AG10803 (cell line): ENCODE data around the gene DZIP3.
A peak's percentile ranks its signal among the peaks of the same experiment; 100 is the strongest.

Experiments
- DNase-seq: peaks from one replicate; pipeline ENCODE4 v3.0.0; 2010; ENCODE audit warnings: low read depth
- H3K4me3 ChIP-seq: 2 replicates; pipeline ENCODE4 v1.5.1; 2011; ENCODE audit warnings: mild to moderate bottlenecking, low read length, control low read depth
- CTCF ChIP-seq: conservative IDR thresholded peaks from 2 replicates; pipeline ENCODE4 v1.5.1; 2011; ENCODE audit warnings: mild to moderate bottlenecking, low read length, control low read depth, inconsistent platforms

DZIP3 gene

GRCh38 chr3:108661699-108662098 is 72.2 kb downstream of the DZIP3 start:
- no peak for TF ChIP-seq CTCF
- H3K4me3 ChIP-seq: no peak overlapping the region
- DNase-seq: no peak

- peak; percentile 78 for TF ChIP-seq CTCF
- H3K4me3 ChIP-seq: no peak overlapping the region
- DNase-seq: peak; percentile 87
Observed at GRCh38 chr3:108662142-108662738, 72.7 kb downstream of the DZIP3 start.

- TF ChIP-seq CTCF: no peak
- no peak overlapping the region for H3K4me3 ChIP-seq
- peak; percentile 3 for DNase-seq
Observed at GRCh38 chr3:108664266-108664665, 74.7 kb downstream of the DZIP3 start.

GRCh38 chr3:108667312-108667711 is 77.8 kb downstream of the DZIP3 start:
- no peak overlapping the region for H3K4me3 ChIP-seq
- TF ChIP-seq CTCF: no peak
- DNase-seq: no peak

GRCh38 chr3:108669208-108669607 is 79.7 kb downstream of the DZIP3 start:
- no peak overlapping the region for H3K4me3 ChIP-seq
- DNase-seq: no peak
- TF ChIP-seq CTCF: no peak

GRCh38 chr3:108672701-108673100 is 83.2 kb downstream of the DZIP3 start:
- DNase-seq: no peak
- no peak for TF ChIP-seq CTCF
- H3K4me3 ChIP-seq: no peak overlapping the region

- TF ChIP-seq CTCF: no peak
- no peak for DNase-seq
- H3K4me3 ChIP-seq: no peak overlapping the region
Observed at GRCh38 chr3:108673988-108674661, 84.6 kb downstream of the DZIP3 start.
